ENCODE data around the gene TFIP11.
A peak's percentile ranks its signal among the peaks of the same experiment; 100 is the strongest.

Gene TFIP11

DNA sequence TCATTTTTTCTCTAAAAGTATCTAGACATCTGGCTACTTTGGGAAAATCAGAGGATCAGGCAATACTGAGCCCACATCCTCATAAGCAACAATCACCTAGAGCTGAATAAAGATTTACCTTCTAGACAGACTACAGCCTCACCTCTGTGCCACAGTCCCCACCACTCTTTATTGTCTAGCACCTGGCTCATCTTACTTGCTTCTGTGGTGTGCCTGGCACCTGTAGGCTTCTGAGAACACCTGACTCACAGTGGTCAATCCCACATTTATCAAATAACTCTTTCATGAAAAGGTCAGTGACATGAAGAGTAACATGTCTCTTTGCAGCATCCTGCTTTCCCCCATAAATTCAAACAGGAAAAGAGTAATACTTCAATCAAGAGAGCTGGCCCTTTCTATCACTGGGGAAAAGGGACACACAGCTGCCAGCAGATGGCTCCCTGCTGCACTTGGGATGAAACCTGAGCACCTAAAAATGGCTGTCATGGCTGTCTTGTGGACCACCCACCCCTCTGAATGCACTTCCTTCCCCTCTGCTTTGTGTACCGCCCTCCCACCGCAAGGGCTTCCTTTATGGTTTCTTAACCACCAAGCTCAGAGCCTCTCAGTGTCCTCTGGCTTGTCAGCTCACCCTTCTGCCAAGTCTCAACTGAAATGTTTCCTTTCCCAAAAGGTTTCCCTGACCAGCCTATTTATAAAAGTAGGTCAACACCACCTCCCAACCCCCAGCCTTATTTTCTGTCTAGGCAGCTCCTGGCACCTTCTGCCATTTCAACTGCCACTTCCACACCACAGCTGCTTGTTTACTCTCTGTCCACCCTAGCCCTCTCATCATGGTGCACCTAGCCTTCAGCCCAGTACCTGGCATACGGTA is 9.3 kb downstream of the TFIP11 start:
- DNase-seq, result peak; percentile 64

DNA sequence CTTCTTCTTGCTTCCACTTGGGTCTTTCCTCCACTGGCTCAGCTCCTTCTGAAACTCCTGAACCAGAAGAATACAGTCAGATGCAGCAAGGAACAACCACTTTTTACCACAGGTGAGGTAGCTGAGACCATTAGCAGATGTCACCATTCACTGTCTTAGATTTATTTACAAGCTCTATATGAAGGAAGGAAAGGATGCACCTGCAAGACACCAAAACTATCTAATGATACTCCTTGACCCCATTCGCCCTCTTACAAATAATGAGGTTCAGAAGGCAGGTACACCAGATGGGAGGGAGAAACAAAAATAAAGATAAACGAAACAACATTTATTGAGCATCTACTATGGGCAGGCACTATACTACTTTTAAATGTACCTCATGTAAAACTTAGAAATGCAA is 10.3 kb downstream of the TFIP11 start:
- DNase-seq, result no peak

GRCh38 chr22:26499188-26499703 is 13.0 kb downstream of the TFIP11 start:
- no peak for DNase-seq

DNA sequence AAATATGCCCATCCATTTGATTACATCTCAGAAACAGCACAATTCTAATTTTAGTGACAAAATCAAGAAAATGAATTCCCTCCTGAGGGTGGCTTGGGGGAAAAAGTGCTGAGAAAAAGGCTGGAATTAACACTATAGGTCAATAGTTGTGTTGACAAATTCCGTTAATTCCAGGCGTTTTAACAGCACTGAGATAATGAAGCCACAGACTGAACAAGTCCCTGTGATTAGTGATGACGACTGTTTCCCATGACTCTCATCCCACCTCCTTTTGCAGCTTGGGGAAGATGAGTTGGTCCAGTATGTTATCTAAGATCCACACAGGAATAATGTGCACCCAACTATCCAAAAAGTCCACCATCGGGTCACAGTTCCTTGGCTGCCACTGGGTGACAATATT is 15.8 kb downstream of the TFIP11 start:
- no peak for DNase-seq

- no peak for DNase-seq
Measured at GRCh38 chr22:26494506-26494905, 17.8 kb downstream of the TFIP11 start.

DNA sequence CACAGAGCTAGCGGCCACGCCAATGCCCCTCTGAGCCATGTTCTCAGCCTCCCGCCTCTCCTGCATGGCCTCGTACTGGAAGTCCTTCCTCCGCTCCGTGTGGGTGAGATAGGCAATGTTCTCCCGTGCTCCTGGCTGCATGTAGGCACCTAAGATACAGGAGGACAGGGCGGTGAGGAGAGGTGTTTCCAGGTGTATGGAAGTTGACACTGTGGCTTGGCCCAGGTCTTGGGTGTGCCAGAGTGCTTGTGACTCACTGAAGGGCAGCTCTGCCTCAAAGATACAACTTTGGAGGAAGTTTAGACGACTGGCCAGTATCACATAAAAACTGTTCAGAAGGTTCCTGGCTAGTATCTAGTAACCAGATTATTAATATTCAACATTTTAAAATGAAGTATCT is 20.1 kb downstream of the TFIP11 start:
- DNase-seq, result no peak

- no peak for DNase-seq
Measured at GRCh38 chr22:26489447-26490036, 22.7 kb downstream of the TFIP11 start.

GRCh38 chr22:26487996-26488395 is 24.3 kb downstream of the TFIP11 start:
- no peak for DNase-seq

DNA sequence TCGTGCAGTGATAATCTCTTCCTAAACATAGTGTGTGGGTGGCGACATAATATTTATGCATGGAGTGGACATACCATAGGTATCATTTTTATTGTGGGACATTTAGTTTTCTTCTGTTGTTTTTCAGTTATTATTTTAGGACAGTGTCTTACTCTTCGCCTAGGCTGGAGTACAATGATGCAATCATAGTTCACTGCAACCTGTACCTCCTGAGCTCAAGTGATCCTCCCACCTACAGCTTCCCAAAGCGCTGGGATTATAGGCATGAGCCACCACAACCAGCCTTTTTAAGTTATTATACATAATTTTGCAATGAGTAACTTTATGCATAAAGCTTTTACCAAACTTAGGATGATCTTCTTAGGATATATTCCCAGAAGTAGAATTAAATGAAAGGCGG is 25.9 kb downstream of the TFIP11 start:
- no peak for DNase-seq

DNA sequence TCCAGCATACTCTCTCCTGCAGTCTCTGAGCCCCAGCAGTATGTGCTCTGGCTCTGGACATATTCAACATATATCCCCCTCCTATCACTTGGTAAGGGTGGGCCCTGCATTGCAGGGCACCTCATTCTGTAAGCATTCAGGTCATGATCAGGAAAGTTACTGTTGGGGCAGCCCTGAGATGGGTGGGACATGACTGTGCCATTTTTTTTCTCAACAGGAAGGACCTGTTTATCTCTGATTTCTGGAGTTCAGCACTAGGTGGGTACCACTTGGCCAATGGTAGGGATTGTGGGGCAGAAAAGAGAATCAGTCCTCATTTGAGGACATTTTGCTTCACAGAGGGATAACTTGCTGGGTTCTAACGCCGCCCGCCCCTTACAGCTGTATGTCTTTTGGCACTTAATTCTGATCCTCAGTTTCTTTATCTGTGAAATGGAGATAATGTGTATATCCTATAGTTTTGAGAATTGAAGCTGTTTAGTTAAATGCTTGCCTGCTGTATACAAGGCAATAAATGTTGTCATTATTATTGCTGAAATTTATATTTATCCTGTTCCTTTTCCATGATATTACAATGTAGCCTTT is 26.4 kb downstream of the TFIP11 start:
- no peak for DNase-seq

GRCh38 chr22:26485013-26485412 is 27.3 kb downstream of the TFIP11 start:
- DNase-seq, result no peak

GRCh38 chr22:26484360-26484706 is 27.9 kb downstream of the TFIP11 start:
- DNase-seq, result no peak

DNA sequence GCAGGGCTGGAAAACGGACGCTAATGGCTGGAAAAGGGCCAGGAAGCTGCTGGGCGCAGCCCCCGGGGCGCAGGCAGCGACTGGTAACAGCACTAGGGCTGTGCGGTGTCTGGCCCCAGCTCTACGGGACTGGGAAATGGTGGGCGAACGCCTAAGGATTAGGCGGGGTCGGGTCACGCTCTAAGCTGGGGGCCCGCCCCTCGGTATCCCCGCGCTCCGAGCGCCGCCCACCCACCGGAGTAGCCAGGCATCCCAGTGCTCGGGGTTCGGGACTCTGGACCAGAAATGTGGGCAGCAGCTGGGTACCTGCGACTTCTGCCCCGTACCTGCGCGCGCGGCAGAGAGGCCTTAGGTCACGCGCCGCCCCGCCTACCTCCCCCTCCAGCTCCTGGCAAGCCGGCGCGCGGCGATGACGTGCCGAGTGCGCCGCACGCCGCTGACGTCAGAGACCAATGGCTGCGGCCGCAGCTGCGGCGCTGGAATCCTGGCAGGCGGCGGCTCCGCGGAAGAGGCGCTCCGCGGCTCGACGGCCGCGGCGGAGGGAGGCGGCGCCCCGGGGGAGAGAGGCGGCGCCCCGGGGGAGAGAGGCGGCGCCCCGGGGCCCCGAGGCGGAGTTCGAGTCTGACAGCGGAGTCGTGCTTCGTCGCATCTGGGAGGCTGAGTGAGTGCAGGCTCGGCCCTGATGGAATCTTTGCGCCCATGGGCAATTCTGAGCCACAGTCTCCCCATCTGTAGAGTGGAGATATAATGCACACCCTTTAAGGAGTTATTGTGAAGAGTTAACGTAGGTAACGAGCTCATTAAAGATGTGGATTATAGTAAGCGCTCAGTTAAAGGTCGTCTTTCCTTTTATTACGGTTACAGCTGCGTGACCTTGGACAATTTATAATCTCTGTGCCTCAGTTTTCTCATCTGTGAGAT is 28.6 kb downstream of the TFIP11 start, which contains the start of the genes HPS4 and SRRD:
Gene HPS4, minus strand, starts transcription at position 345 of the 921 bp plus-strand sequence. CDS start 2,021 bp downstream, outside the sequence.
Gene SRRD, plus strand, starts transcription at position 439 of the 921 bp plus-strand sequence. Its CDS starts 14 bp downstream, at position 453.
- DNase-seq, result peak; percentile 99

DNA sequence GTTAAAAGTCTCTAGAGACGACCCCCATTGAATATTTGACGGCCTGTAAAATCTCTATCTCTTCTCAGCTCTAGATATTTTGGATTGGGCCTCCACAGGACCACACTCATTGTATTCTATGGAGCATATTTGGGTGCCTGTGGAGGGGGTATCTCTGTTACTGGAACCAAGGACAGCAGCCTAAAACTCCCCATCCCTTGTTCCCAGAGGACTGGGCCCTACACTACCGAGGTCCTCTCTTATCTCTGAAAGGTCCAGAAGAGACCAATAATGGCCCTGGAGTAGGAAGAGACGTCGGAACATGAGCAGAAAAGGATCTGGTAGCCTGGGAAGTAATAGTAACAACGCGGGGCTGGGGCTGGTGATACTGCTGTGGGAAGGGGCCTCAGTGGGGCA is 29.2 kb downstream of the TFIP11 start:
- DNase-seq, result no peak

DNA sequence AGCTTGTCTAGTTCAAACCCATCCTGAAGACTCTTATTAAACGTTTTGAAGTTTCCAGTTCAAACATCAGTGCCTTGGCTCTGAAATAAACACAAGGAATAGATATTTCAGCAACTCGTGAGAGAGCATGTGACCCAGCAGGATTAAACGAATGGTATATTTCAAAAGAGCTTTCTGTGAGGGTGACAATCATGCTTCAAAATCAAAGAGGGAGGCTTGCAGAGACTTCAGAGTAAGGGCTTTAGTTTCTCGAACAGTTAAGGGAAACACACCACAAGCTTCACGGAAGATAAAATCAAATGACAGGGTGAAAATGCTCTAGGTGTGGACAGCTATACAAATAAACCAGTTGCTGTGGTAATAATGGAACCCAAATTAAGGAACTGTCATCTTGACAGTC is 30.1 kb downstream of the TFIP11 start:
- DNase-seq, result no peak

- no peak for DNase-seq
Measured at GRCh38 chr22:26481694-26482093, 30.6 kb downstream of the TFIP11 start.

GRCh38 chr22:26481112-26481693 is 31.1 kb downstream of the TFIP11 start:
- no peak for DNase-seq

DNA sequence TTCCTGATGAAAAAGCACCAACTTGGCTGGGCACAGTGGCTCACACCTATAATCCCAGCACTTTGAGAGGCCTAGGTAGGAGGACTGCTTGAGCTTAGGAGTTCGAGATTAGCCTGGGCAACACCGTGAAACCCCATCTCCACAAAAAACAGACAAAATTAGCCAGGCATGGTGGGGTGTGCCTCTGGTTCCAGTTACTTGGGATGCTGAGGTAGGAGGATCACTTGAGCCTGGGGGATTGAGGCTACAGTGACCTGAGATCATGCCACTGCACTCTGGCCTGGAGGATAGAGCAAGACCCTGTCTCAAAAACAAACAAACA is 31.7 kb downstream of the TFIP11 start:
- no peak for DNase-seq

DNA sequence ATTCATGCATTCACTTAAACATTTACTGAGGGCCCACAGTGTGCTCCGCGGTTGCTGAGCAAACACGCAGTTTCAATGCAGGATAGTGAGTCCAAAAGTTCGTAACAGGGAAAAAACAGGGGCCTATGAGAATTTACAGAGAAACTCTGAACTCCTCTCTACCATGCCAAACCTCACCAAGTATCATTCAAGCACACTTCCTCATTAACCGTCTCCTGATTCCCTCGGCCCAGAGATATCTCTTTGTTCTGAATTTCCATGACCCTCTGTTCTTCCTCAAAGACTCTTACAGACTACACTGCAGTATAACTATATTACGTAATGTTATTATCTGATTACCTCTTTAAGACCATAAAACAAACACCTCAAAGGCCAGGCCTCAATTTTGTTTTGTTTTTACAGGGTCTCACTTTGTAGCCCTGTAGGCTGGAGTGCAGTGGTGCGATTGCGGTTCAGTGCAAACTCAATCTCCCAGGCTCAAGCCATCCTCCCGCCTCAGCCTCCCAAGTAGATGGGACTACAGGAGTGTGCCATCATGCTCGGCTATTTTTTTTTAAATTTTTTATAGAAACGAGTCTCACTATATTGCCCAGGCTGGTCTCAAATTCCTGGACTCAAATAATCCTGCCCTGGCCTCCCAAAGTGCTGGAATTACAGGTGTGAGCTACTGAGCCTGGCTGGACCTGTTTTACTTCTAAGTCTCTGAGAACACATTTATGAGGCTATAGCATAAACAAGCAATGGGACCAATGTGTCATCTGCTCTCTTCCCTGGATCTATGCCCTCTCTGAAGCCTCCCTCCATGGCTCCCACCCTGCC is 32.3 kb downstream of the TFIP11 start:
- DNase-seq, result no peak

GRCh38 chr22:26479043-26479791 is 33.1 kb downstream of the TFIP11 start:
- DNase-seq, result no peak

GRCh38 chr22:26477341-26477731 is 34.9 kb downstream of the TFIP11 start:
- no peak for DNase-seq
